Mucosa of rectum (tissue), 2 donors: ENCODE results near the gene EPHB6.

ENCODE experiments used
- H3K27ac ChIP-seq, 2 donors: one replicate each; pipeline ENCODE4 v1.7.0; 2013; ENCODE audit warnings: inconsistent platforms in 2 of 2, low read depth in 2 of 2, low read length in 2 of 2
- H3K27me3 ChIP-seq, 2 donors: one replicate each; pipeline ENCODE4 v1.7.0; 2013; ENCODE audit warnings: low read length in 2 of 2; ENCODE audit not compliant: control insufficient read depth in 2 of 2, insufficient read depth in 2 of 2
- H3K36me3 ChIP-seq, 2 donors: one replicate each; pipeline ENCODE4 v1.7.0; 2013; ENCODE audit warnings: low read length in 2 of 2; ENCODE audit not compliant: control insufficient read depth in 2 of 2, insufficient read depth in 2 of 2
- H3K4me1 ChIP-seq, 2 donors: one replicate each; pipeline ENCODE4 v1.7.0; 2013; ENCODE audit warnings: low read length in 2 of 2, mild to moderate bottlenecking in 1 of 2; ENCODE audit not compliant: control insufficient read depth in 2 of 2, insufficient read depth in 2 of 2
- H3K4me3 ChIP-seq, 2 donors: one replicate each; pipeline ENCODE4 v1.7.0; 2013; ENCODE audit warnings: low read length in 2 of 2
- H3K9ac ChIP-seq, 2 donors: one replicate each; pipeline ENCODE4 v1.7.0; 2013; ENCODE audit warnings: low read length in 2 of 2, low read depth in 1 of 2, mild to moderate bottlenecking in 1 of 2
- H3K9me3 ChIP-seq, 2 donors: one replicate each; pipeline ENCODE4 v1.7.0; 2013; ENCODE audit warnings: low read length in 2 of 2; ENCODE audit not compliant: control insufficient read depth in 2 of 2
- donor health status: healthy.
- donor health status: Normal muscosa, but diverticular disease.

Gene EPHB6

GRCh38 chr7:142854372-142855113, at the start of gene EPHB6:
Gene EPHB6 (plus strand): TSS chr7:142855076. CDS start chr7:142863228, 8,152 bp downstream.
- Histone ChIP-seq H3K9ac (peak within 1 kb of the TSS; percentile 72 to 73), H3K4me3 (peak within 1 kb of the TSS; percentile 83 to 88), H3K36me3 (no peaks in the 10 kb centered on the region), H3K27ac (peak within 1 kb of the TSS; percentile 20 to 52), H3K9me3 (no peaks in the 10 kb centered on the region), H3K27me3 (peaks cover 0 to 2% of the 10 kb centered on the region in 2 donors), H3K4me1 (peaks cover 8 to 11% of the 10 kb centered on the region in 2 donors)

GRCh38 chr7:142805350-142806021, 49.4 kb upstream of the EPHB6 start:
- Histone ChIP-seq H3K4me1 (peaks cover 2 to 3% of the 10 kb centered on the region in 2 donors), H3K27me3 (no peaks in the 10 kb centered on the region), H3K9me3 (no peaks in the 10 kb centered on the region), H3K36me3 (no peaks in the 10 kb centered on the region), H3K27ac (peak overlapping the region in 1 of 2 donors; percentile 68), H3K9ac (no peak overlapping the region), H3K4me3 (no peak overlapping the region)

- Histone ChIP-seq H3K4me3 (no peak overlapping the region), H3K9ac (no peak overlapping the region), H3K27ac (peak overlapping the region in 1 of 2 donors; percentile 67), H3K4me1 (peaks cover 0 to 3% of the 10 kb centered on the region in 2 donors), H3K9me3 (no peaks in the 10 kb centered on the region), H3K36me3 (no peaks in the 10 kb centered on the region), H3K27me3 (no peaks in the 10 kb centered on the region)
Observed at GRCh38 chr7:142806022-142806356, 48.9 kb upstream of the EPHB6 start.

- H3K27ac ChIP-seq, result peak overlapping the region; percentile 2 to 67
- H3K4me1 ChIP-seq, result peaks cover 0 to 3% of the 10 kb centered on the region in 2 donors
- no peaks in the 10 kb centered on the region for H3K36me3 ChIP-seq
- no peaks in the 10 kb centered on the region for H3K9me3 ChIP-seq
- H3K4me3 ChIP-seq, result no peak overlapping the region
- H3K9ac ChIP-seq, result no peak overlapping the region
- H3K27me3 ChIP-seq, result no peaks in the 10 kb centered on the region
Observed at GRCh38 chr7:142806957-142807356, 47.9 kb upstream of the EPHB6 start.

- H3K4me1 ChIP-seq, result peaks cover 0 to 3% of the 10 kb centered on the region in 2 donors
- no peak overlapping the region for H3K4me3 ChIP-seq
- no peaks in the 10 kb centered on the region for H3K36me3 ChIP-seq
- H3K27me3 ChIP-seq, result peaks cover 0 to 1% of the 10 kb centered on the region in 2 donors
- no peaks in the 10 kb centered on the region for H3K9me3 ChIP-seq
- H3K9ac ChIP-seq, result peak overlapping the region in 1 of 2 donors; percentile 38
- peak overlapping the region; percentile 46 to 67 for H3K27ac ChIP-seq
Observed at GRCh38 chr7:142807855-142808460, 46.9 kb upstream of the EPHB6 start.

GRCh38 chr7:142808461-142808801, 46.4 kb upstream of the EPHB6 start:
- Histone ChIP-seq H3K9me3 (no peaks in the 10 kb centered on the region), H3K27me3 (peaks cover 0 to 2% of the 10 kb centered on the region in 2 donors), H3K9ac (peak overlapping the region in 1 of 2 donors; percentile 38), H3K4me1 (peaks cover 0 to 3% of the 10 kb centered on the region in 2 donors), H3K36me3 (no peaks in the 10 kb centered on the region), H3K27ac (peak overlapping the region; percentile 46 to 67), H3K4me3 (no peak overlapping the region)

DNA sequence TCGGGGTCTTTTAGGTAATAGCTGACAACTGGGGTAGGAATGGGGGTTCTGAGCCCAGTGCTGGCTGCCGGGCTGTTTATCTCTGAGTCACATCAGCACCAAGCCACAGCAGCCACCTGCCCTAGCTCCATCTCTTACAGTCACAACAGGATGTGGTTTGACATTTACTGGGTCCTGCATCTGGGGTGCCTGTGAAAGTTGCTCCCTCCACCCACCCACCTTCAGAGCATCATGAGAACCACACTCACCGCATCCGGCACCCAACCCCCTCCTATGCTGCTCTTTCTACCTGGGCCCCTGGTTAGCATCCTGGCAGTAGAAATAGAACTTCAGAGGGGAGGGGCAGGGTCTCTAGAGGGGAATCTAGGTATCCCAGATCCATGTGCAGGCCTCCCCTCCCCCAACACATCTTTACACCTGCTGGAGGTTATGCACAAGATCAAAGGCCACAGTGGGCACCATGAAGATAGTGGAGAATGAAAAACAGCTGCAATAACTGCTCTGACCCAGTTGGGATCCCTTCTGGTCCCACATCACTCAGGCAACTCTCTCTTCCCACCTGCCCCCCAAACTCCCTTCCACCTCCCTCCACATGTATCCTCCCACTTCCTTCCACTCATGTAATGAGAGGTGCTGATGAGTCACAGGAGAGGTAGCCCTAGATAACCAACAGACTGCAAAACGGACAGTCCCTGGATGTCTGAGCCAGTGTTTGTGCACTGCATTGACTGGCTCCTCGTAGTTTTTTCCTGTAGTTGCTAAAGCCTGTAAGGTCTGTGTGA, 45.9 kb upstream of the EPHB6 start:
- peak overlapping the region; percentile 46 to 73 for H3K27ac ChIP-seq

DNA sequence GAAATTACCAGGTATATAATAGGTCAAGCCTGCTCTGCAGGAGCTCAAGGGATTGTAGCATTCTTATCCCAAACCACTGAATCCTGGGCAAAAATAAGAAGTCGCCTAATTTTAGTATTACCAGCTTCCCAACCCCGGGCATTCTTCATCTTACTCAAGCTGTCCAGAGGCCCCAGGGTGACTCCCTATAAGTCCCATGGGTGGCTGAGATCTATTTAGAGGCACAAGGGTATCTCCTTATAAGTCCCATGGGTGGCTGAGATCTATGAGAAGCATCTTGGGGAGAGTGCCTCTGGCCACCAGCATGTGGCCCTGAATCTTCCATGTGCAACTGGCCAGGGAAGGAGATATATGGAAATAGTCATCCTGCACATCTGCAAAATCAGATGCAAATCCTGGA, 45.2 kb upstream of the EPHB6 start:
- Histone ChIP-seq H3K4me3 (no peak overlapping the region), H3K27ac (peak overlapping the region in 1 of 2 donors; percentile 73), H3K9ac (no peak overlapping the region), H3K4me1 (peaks cover 0 to 3% of the 10 kb centered on the region in 2 donors), H3K27me3 (peaks cover 0 to 2% of the 10 kb centered on the region in 2 donors), H3K36me3 (no peaks in the 10 kb centered on the region), H3K9me3 (no peaks in the 10 kb centered on the region)

More for the DNA sequence above, 45.9 kb upstream of the EPHB6 start:
- H3K27me3 ChIP-seq, result peaks cover 0 to 2% of the 10 kb centered on the region in 2 donors
- peaks cover 0 to 3% of the 10 kb centered on the region in 2 donors for H3K4me1 ChIP-seq
- no peak overlapping the region for H3K4me3 ChIP-seq
- no peak overlapping the region for H3K9ac ChIP-seq
- H3K9me3 ChIP-seq, result no peaks in the 10 kb centered on the region
- H3K36me3 ChIP-seq, result no peaks in the 10 kb centered on the region

- Histone ChIP-seq H3K36me3 (no peaks in the 10 kb centered on the region), H3K27ac (no peak overlapping the region), H3K9ac (no peak overlapping the region), H3K4me3 (no peak overlapping the region), H3K4me1 (no peaks in the 10 kb centered on the region), H3K9me3 (no peaks in the 10 kb centered on the region), H3K27me3 (peaks cover 0 to 2% of the 10 kb centered on the region in 2 donors)
Observed at GRCh38 chr7:142811154-142811737, 43.6 kb upstream of the EPHB6 start.
